Pancreas (tissue), 10 donors: ENCODE data around the gene NXPE3. TPM values are rescaled to one million over a fixed set of nuclear protein-coding genes. Genes with fewer than 3 reads are reported as not detected.

Experiments
- ATAC-seq, 4 donors: fragments of 200-7000 bp; cut with Tn5 transposase; one replicate each; pipeline versions ENCODE4 v1.8.0 to v1.9.1; 2020; ENCODE audit warnings: mild to moderate bottlenecking in 4 of 4, moderate library complexity in 4 of 4
- DNase-seq, 6 donors: peaks; one replicate each; pipeline ENCODE4 v3.0.0-alpha.2; 2020
- FAIRE-seq: peaks from 2 replicates; lab custom pipeline; 2012; peaks lifted over from hg19 to GRCh38; lab: Jason Lieb, UNC
- H3K27ac ChIP-seq, 4 donors: fragments of 200-600 bp; sonication (generic); 1 replicate in 3 of 4; 2 replicates in 1 of 4; pipeline versions ENCODE4 v1.5.0 to v1.8.0; 2020
- H3K27me3 ChIP-seq, 4 donors: fragments of 200-600 bp; one replicate each; pipeline ENCODE4 v1.8.0; 2021
- H3K36me3 ChIP-seq, 3 donors: fragments of 200-600 bp; sonication (generic) in 1 of 3; one replicate each; pipeline versions ENCODE4 v1.5.0 to v1.8.0; 2020 to 2021
- H3K4me1 ChIP-seq, 3 donors: fragments of 200-600 bp; one replicate each; pipeline ENCODE4 v1.8.0; 2021
- H3K4me3 ChIP-seq, 4 donors: fragments of 200-600 bp; sonication (generic) in 2 of 4; one replicate each; pipeline versions ENCODE4 v1.5.0 to v1.8.0; 2020 to 2021
- H3K9me3 ChIP-seq, 4 donors: fragments of 200-600 bp; one replicate each; pipeline ENCODE4 v1.8.0; 2021
- CTCF ChIP-seq, 4 donors: fragments of 200-600 bp; sonication (generic) in 3 of 4; IDR thresholded peaks; one replicate each; pipeline versions ENCODE4 v1.5.0 to v1.8.0; 2021; ENCODE audit warnings: antibody characterized with exemption in 4 of 4
- WGBS, 2 donors: extraction: QIAGEN DNeasy Blood & Tissue Kit; methylation state at CpG; one replicate each; pipeline ENCODE4 v1.1.7; 2013; 5-methylcytosine and 5-hydroxymethylcytosine counted together
- intact Hi-C, 3 donors: fragments of 100-400 bp; cut with DNase I; formaldehyde crosslinking; loops; one replicate each; pipeline versions ENCODE4 v1.11.1 to v1.14.2; 2022
- polyA plus RNA-seq, 2 donors: library from polyadenylated mRNA; stranded (reverse); fragments of 200-250 nt; gene quantifications; one replicate each; pipeline ENCODE4 v1.2.3, GENCODE V29; 2013
- total RNA-seq, 6 donors: library from RNA; stranded (reverse); fragmentation: NEBNext Ultra II Directional in 4 of 6; extraction: Animal tissue kit (Norgen Biotek cat#: 25700) in 4 of 6; gene quantifications; one replicate each; pipeline versions ENCODE4 v1.2.1 to v1.2.4, GENCODE V29; 2021 to 2023
- donor health status: healthy with polysubstance abuse.
- donor health status: DM: no; HTN: no; CAD: no; lungs with moderate emphysema.
- donor health status: DM: no; HTN: no; CAD: no.
- donor health status: control.
- donor health status: control.
- donor health status: Bipolar disorder and iron deficiency.
- donor health status: DM: yes; HTN: yes; CAD: no.
- donor health status: DM: no; HTN: no; CAD: no.
- donor health status: DM: no; HTN: no; CAD: no.
- donor health status: DM: yes; HTN: yes; CAD: no.

Gene NXPE3
- total and polyA plus RNA-seq, 8 donors: 1.4 to 4.3 (median 2.4) TPM

- no peak for TF ChIP-seq CTCF (IDR thresholded peaks at IDR 0.05)
- intact Hi-C loops: no loop called here
- FAIRE-seq: peak; percentile 89
- 46 to 51% methylated on average over 3 of the region's 3 CpGs for WGBS, 2 donors
- H3K4me1 ChIP-seq: peaks cover 6 to 20% (median 7%) of the 10 kb centered on the region in 3 donors
- DNase-seq: no peak
- H3K36me3 ChIP-seq: no peaks in the 10 kb centered on the region
- H3K4me3 ChIP-seq: no peak overlapping the region
- no peaks in the 10 kb centered on the region for H3K27me3 ChIP-seq
- H3K9me3 ChIP-seq: no peaks in the 10 kb centered on the region
- peak; percentile 89 to 91 (median 90) for ATAC-seq
- peak overlapping the region in 2 of 4 donors; percentile 28 to 67 for H3K27ac ChIP-seq
These were observed 57.9 kb downstream of the NXPE3 start for GRCh38 chr3:101836652-101837598.

GRCh38 chr3:101838691-101839090, 59.7 kb downstream of the NXPE3 start:
- WGBS, 2 donors: 85 to 90% methylated on average over 2 of the region's 2 CpGs

GRCh38 chr3:101840066-101840465, 61.1 kb downstream of the NXPE3 start:
- H3K9me3 ChIP-seq: no peaks in the 10 kb centered on the region
- no peaks in the 10 kb centered on the region for H3K27me3 ChIP-seq
- TF ChIP-seq CTCF (IDR thresholded peaks at IDR 0.05): no peak
- peaks cover 0 to 10% (median 0%) of the 10 kb centered on the region in 3 donors for H3K4me1 ChIP-seq
- DNase-seq: no peak
- intact Hi-C loops: no loop called here
- H3K27ac ChIP-seq: no peak overlapping the region
- no peak overlapping the region for H3K4me3 ChIP-seq
- ATAC-seq: no peak
- FAIRE-seq: no peak
- no peaks in the 10 kb centered on the region for H3K36me3 ChIP-seq

More at GRCh38 chr3:101838691-101839090, 59.7 kb downstream of the NXPE3 start:
- ATAC-seq: no peak
- H3K4me3 ChIP-seq: no peak overlapping the region
- DNase-seq: no peak
- H3K4me1 ChIP-seq: peaks cover 3 to 14% (median 5%) of the 10 kb centered on the region in 3 donors
- H3K36me3 ChIP-seq: no peaks in the 10 kb centered on the region
- intact Hi-C loops: no loop called here
- no peaks in the 10 kb centered on the region for H3K27me3 ChIP-seq
- no peak for FAIRE-seq
- no peaks in the 10 kb centered on the region for H3K9me3 ChIP-seq
- H3K27ac ChIP-seq: no peak overlapping the region
- no peak for TF ChIP-seq CTCF (IDR thresholded peaks at IDR 0.05)

- H3K27ac ChIP-seq: no peak overlapping the region
- TF ChIP-seq CTCF (IDR thresholded peaks at IDR 0.05): no peak
- no peak for FAIRE-seq
- H3K9me3 ChIP-seq: no peaks in the 10 kb centered on the region
- no peak overlapping the region for H3K4me3 ChIP-seq
- WGBS, 2 donors: 81 to 85% methylated on average over 2 of the region's 2 CpGs
- H3K4me1 ChIP-seq: peaks cover 5 to 7% (median 7%) of the 10 kb centered on the region in 3 donors
- no peaks in the 10 kb centered on the region for H3K27me3 ChIP-seq
- no peak for DNase-seq
- ATAC-seq: no peak
- no peaks in the 10 kb centered on the region for H3K36me3 ChIP-seq
- intact Hi-C loops: no loop called here
These were observed 63.4 kb downstream of the NXPE3 start for GRCh38 chr3:101842245-101842934.
